ENCODE measurements around the gene SMOC1.
"Not testable (repeated sequence)": the region's sequence is repeated elsewhere in the genome, so short reads cannot be mapped to it uniquely, and the experiment has no call there.

Gene SMOC1

DNA sequence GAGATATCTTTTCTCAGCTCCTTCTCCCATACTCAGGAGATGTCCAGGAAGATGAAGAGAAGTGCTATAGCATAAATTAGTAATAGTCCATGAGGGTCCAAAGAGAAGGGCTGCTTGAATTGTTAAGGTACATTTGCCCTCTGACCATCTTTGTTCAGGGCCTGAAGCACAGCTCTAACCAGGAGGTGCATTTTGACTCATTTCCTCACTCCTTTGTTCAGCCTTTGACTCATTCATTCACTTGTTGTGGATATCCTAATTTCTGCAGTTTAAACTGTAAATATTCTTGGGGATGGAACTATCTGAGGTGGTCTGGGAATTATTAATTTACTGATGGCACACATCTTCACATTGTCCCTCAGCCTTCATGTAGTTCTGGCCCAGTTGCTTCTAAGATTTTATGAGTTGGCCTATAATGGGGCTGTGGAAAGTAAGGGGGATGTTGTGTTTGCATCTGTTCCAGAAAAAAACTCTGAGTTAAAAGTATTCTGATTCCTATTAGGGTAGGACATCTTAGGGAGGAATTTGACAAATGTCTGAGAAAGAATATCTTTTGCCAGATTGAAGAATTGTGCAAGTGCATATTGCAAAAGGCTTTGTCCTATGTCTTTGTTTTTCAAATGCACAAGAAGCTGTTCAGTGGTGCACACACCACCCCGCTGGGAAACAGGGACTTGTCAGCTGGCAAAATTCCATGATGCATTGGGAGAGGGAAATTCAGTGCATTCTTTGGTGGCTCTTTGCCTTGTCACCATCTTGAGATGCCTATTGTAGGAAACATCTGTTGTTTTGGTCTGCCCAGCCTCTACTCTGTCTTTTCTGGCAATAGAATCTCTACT is 22.1 kb downstream of the SMOC1 start:
- DNase-seq = no peak

DNA sequence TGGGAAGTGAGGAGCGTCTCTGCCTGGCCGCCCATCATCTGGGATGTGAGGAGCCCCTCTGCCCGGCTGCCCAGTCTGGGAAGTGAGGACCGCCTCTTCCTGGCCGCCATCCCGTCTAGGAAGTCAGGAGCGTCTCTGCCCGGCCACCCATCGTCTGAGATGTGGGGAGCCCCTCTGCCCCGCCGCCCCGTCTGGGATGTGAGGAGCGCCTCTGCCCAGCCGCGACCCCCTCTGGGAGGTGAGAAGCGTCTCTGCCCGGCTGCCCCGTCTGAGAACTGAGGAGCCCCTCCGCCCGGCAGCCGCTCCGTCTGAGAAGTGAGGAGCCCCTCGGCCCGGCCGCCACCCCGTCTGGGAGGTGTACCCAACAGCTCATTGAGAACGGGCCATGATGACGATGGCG is 23.8 kb downstream of the SMOC1 start:
- DNase-seq = not testable (repeated sequence)

DNA sequence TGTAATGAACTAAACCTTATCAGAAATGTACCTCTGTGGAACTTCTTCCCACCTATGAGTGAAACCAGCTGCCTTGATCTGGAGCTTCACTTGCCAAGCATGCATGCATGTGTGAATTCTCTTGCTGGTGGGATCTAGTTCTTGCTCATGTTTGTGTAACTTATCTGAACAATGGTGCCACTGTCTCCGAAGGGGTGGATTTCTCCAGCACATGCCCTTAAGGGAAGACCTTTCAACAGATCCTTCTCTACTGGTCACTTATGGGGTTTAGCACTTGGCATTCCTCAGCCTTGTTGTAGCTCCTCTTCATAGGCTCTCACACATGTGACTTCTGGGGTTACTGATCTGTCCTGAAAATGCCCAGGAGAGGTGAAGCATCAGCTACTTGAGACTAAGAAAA is 25.0 kb downstream of the SMOC1 start:
- no peak for DNase-seq

DNA sequence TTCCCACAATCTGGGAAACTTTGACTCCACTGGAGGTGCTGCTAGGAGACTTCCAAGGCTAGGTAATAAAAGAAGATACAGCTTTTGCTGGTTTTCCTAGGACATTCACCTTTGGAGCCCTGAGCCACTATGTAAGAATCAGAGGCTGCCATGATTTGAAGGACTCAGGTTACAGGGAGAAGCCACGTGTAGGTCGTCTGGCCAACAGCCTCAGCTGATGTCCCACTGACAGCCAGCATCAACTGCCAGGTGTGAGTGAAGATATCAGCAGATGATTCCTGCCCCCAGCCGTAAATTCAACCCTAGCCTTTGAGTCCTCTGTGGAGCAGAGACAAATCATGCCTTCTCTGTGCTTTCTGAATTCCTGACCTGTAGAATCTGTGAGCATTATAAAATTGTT is 27.0 kb downstream of the SMOC1 start:
- DNase-seq = no peak

DNA sequence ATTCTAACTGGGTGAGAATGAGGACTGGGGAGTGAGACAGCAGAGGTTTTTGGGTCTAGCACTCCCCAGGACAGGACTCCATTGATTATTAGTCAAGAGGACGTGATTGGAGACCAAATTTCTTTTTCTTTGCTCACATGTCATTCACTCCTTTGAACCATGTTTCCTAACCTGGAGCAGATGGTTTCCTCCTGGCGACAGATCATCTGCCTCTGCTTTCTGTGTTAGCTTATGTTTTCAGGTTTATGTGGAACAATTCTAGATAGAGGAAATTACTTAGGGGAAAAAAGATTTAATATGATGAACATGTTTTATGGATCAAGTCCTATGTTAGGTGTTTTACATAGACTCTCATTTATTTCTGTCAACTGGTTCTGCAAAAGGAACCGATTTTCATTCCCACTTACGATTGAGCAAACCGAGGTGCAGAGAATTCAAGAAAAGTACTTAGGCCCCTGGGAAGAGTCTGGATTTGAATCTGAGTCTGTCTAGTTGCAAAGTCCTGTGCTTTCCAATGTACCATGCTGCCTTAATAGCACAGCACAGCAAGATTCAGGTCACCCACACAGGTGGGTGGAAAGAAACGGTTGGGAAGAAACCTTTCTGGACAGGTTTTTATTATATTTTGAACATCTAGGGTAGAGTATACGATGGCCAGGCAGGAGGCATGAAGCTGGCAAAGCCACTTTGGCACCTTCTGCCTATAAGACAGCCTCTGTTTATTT is 30.8 kb downstream of the SMOC1 start:
- DNase-seq = no peak

DNA sequence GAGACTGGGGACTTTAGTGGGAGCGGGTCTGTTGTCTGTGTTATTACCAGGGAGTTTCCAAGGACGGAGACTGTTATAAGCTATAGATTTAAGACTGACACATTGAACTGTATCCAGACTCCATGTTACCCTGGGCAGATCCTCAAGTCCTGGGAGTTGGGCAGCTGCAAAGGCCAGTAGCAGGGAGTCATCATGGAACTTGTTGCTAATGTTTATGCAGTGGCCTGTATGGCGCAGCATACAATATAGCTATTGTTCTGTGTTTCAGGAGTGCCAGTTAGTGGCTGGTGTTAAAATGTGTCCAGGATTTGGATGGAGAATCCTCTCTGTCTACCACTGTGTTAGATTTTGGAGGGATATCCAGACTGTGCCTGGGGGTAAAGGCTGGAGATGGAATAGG is 31.7 kb downstream of the SMOC1 start:
- DNase-seq = no peak

DNA sequence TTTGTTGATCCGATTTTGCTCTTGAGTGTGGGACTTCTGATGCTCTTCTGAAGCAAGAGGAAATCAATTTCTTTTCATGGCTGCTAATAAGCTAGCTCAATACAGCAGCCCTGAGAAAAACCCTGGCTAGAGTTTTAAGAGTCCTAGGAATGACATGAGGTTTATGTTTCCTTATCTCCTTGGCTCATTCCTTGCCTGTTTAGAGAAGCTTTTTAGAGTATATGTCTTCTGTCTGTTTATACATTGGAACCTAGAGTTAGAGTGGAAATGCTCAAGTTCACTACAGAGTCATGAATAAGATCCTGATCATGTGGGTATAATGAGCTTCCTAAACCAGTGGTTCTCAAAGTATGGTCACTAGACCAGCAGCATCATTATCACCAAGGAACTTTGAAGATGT is 34.5 kb downstream of the SMOC1 start:
- no peak for DNase-seq

DNA sequence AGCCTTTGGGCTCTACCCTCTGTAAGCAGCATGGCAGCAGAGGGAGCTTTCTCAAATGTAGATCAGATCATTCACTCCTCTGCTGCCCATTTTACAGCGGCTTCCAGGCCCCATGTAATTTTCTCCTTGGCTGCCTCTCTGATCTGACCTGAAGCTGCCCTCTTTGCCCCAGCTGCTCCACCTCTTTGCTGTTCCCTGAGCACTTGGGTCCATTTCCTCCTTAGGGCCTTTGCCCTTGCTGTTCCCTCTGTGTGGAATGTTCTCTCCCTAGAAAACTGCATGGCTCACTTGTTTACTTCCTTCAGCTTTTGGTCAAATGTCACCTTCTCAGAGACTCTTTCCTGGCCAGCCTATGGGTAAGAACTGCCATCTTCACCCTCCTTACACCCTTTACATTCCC is 37.2 kb downstream of the SMOC1 start:
- DNase-seq = no peak

DNA sequence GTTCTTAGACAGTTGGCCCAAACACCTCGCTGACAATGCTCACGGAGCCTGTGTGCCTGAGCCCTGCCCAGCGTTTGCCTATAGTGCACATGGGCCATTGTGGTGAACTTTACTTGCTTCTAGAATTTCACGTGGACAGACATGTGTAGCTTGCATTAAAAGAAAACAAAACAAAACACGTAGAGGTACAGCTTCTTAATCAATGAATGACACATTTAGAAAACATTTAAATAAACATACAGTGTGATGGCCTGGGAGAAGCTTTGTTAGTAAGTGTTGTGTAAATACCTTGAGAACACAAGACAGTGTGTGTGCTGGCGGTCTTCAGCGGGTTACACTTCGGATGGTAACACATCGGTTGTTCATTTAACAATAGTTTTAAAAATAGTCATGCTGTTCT is 38.1 kb downstream of the SMOC1 start:
- DNase-seq = no peak

DNA sequence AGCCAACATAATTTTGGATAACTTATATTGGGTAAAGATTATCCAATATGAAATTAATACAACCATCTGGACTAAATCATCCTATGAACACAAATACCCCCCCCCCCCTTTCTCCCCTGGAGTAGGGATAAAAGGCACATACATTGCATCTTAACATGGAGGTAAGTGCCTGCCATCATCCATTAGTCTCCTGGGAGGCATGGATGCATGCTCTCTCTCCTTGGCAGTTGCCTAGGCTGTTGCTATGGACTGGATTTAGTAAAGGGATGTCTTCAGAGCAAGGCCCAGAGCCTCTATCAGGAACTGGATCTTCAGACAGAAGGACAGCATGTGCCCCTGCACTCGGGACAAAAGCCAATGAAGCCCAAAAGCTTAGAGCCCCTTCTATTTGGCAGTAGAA is 40.6 kb downstream of the SMOC1 start:
- DNase-seq = no peak

DNA sequence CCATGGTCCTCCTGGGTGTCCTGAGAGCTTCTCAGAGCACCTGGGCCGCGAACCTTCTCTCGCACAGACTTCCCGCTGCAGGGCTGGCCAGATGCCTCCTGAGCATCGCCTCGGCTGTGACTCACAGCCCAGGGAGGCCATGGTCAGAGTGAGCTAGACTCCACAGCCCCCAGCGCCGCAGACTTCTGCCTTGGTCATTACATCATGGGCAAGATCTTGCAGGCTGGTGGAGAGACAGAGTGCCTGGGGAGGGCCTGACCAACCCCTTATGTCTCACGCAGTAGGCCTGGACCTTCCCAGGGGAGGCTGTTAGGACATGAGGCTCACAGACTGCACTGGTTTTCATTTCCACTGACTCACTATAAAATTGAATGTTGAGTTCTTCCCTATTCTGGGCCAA is 41.8 kb downstream of the SMOC1 start:
- DNase-seq = no peak

DNA sequence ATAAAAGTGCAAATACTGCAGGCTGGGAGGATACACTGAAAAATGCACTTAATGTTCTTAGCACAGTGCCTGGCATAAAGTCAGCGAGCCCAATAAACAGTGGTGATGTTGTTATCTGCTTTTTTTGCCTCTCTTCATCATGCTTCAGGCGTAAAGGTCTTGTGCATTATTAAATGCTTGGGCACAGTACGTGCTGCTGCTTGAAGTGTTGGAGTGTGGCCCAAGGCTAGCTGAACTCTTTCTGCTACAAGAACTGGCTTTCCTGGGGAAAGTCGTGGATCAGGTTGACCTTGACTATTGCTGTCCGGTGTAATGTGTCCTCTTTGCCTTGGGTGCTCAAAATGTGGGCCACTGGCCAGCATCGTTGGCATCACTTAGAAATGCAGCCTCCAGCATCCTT is 43.0 kb downstream of the SMOC1 start:
- no peak for DNase-seq

DNA sequence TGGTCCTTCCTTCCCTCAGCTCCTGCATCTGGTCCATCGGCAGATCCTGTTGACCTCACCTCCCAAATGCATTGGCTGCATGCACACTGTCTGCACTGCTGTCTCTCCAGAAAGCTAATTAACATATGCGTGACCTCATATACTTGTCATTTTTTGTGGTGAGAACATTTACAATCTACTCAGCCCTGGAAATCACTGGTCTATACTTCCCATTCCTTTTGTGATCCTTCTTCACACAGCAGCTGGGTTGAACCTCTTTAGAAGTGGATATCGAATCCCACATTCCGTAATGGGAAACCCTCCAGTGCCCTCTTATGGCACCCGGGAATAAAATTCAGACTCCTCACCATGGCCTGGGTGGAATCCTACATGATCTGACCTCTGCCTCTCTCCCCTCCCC is 45.0 kb downstream of the SMOC1 start:
- DNase-seq = no peak

DNA sequence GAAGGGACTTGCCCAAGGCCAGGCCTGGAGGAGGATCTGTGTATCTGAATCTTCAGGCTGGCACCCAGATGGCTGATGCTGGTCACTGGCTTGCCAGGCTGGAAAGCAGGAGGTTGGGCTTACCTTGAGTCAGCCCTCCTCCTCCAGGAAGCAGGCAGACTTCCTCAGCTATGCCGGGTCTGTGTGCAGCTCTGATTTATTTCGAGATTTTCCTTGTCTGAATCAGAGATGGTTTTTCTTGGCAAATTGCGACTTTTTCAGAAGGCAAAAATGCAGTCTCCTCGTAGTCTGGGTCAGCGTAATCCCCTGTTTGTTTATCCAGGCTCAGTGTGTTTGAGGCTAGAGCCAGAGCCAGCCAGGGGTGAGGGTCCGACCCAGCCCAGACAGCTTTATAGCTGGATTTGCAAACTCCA is 48.9 kb downstream of the SMOC1 start:
- no peak for DNase-seq

DNA sequence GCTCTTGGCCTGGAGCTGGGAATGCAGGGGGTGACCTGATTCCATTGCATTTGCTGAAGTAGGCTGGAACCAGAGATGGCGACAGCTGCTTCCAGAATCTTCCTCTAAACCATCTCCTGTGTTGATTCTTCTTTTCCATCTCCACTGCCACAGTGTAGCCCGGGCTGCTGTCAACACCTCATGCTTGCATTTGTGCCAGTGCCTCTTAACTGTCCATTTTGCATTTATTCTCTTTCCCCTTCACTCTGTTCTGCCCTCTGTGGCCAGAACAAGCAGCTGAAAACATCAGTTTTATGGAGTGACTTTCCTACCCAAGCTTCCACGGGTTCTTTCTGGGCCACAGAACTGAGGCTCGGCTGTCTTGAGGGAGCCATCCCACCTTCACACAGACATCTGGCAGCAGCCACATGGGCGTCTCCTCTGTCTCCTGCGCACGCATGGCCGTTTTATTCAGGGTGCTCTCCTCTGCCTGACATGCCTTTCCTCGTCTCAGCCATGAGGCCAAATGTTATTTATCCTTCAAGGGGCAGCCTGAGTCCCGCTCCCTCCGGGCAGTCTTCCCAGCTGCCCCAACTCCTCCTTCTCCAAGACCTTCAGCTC is 51.7 kb downstream of the SMOC1 start:
- DNase-seq = no peak

DNA sequence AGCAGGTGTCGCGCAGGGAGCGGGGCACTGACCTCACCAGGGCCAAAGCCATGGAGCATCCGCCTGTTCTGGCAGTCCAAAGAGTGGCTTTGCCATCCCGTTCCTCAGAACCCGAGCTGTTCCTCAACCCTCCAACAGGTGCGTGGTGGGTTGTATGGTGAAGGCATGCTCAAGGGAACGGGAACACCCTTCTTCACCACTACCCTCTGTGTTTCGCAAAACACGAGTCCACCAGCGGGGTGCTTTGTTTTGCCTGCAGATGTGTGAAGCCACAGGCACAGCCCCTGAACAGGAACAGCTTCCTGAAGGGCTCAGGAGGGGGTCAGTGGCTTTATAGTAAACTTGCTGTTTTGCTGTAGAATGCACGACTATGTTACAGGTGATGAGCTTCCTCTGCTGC is 52.7 kb downstream of the SMOC1 start:
- DNase-seq = no peak

DNA sequence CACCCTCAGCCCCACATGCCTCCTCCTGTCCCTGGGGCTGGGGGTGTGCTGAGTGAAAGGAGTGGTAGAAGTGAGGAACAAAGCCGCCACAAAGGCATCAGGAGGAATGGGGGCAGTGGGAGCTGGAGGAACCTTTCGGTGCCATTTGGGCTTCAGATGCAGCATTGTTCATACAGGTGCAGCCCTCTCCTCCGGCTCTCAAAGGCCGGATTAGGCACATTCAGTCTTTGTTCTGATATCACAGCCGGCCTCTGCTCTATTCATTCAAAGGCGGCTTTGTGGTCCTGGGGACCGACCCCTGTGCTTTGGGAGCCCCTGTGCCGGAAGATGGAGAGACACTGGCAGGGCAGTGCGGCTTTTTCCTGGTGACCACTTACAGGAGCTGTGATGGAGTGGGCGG is 53.2 kb downstream of the SMOC1 start:
- no peak for DNase-seq

DNA sequence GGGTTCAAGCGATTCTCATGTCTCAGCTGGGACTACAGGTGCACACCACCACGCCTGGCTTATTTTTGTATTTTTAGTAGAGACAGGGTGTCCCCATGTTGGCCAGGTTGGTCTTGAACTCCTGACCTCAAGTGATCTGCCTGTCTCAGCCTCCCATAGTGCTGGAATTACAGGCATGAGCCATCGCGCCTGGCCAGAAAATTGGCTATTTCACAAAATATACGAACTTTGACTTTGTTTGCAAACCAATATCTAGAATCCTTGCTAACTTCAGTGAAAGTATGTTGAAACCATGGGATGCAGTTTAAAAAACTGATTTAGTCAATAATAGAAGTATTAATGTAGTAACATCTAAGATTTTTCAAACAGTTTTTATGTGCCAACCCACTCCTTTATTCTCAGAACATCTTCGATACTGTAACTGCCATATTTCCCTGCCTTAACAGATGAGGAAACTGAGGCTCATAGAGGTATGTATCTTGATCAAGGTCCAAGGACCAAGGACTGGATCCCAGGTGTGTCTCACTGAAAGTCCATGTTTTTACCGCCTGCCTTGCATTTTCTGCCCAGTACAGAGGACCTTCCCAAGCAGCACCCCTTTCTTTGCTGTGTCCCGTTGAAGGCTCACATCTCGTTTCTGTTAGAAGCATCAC is 54.5 kb downstream of the SMOC1 start:
- DNase-seq = no peak

DNA sequence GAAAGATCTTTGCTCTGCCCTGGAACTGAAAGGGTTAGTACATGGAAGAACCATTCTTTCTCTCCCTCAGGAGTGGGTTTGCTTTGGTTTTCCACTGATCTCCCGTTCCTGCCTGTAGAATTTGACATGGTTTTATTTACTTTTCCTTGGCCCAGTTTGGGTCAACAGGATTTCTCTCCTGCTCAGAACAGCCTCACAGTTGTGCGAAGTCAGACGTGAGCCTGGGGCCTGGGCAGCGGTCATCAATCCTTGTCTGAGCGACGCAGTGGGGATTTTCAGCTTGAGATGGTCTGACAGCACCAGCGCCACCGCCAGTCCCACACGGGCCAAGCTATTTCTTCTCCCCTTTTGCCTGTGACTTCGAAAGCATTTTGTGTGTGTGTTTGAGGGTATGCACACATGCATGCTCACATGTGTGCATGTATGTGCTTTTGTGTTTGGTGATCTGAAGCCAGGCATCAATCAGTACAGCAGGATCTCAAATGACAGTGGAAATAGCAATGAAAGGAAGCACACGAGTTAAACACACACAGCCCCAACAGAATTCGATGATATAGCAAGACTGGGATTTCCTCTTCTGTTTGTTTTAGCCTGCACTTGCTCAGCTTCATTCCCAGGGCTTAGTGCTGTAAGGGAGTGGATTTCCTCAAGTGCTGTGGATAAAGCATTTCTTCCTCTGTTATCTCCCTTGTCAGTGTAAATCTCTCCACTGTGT is 58.3 kb downstream of the SMOC1 start:
- DNase-seq = no peak

DNA sequence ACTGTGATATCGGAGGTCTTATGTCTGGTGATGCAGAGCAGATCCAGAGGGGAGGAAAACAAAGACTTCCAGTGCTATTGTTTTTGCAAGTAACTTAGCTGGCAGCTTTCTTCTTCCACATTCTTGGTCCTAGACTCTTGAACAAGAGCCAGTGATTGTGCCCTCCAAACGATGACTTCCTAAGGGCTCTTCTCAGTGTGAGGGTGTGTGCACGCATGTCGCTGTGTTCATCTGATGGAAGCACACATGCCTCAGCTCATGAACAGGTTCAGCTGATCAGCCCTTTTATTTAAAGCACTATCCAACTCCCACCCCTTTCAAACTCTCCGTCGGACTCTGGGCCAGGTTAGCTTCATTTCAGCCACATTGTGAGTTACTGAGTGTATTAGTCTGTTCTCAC is 59.5 kb downstream of the SMOC1 start:
- no peak for DNase-seq

DNA sequence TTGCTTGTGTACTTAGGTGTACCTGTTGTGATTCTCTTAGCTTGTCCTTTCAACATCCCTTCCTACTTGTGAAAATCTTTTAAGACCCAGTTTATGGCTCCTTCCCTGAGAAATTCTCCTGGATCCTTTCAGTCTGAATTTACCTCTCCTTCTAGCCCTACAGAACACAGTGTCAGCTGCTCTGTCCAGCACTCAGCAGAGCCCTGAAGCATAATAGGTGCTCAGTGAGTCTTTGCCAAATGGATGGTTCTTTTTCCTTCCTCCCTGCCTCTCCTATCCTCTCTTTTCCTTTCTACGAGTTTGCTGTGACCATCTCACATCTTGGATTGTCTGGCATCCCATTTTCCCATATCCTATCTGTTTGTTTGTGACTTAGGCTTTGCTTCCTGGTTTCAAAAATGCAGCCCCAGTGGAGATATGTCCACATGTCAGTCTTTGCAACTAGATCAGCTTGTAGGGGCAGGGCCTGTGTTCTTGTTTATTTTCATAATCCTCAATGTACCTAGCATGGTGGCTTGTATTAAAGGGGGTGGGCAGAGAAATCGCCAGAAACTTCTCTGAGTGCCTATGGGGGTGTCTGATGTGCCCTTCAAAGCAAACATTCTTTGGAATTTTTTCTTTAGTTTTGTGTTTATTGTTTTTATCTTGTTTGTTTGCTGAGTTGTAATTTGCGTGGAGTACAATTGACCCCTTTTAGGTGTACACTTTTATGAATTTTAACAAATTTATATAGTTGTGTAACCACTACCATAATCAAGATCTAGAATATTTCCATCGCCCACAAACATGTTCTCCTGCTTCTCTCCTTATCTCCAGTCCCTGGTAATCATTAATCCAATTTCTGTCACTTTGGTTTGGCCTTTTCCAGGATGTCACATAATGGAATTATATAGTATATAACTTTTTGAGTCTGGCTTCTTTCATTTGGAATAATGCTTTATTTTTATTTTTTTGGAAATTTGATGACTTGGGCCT is 62.8 kb downstream of the SMOC1 start:
- no peak for DNase-seq
